GM23248 (cell line): ENCODE data around the gene TMEM59L.

Experiments used
- EZH2 ChIP-seq: fragments of 200-600 bp; sonication (generic); IDR thresholded peaks from 2 replicates; pipeline ENCODE4 v1.6.1; 2018; ENCODE audit warnings: antibody characterized with exemption, mild to moderate bottlenecking; ENCODE audit not compliant: insufficient read depth, poor library complexity, severe bottlenecking
- EZH2phosphoT487 ChIP-seq: fragments of 200-600 bp; sonication (generic); IDR thresholded peaks from 2 replicates; pipeline ENCODE4 v1.6.1; 2018; ENCODE audit warnings: antibody characterized with exemption, moderate library complexity, mild to moderate bottlenecking, low read depth; ENCODE audit not compliant: insufficient read depth

DNA sequence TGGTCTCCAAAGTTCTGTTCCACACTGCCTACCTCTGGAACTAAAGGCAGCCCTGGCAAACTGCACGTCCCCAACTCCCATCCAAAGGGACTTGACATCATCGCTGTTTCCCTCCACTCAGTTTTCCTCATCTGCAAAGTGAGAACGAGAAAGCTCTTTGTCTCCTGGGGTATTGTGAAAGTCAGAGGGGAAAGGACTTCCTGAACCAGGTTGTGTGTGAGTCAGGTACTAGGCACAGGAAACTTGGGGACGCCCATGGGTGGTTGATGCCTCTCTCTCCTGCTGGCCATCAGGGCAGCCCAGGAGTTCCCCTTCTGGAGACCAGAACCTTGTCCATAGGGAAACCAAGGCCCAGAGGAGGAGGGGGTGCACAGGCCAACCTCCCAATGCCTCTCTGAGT lies 10.8 kb upstream of the TMEM59L start:
- TF ChIP-seq EZH2 (no peak), EZH2phosphoT487 (no peak)
